Left cardiac atrium (tissue), 4 donors: ENCODE data around the gene YPEL4. TPM values are rescaled to one million over a fixed set of nuclear protein-coding genes. Genes with fewer than 3 reads are reported as not detected.
"Not testable (repeated sequence)": the region's sequence is repeated elsewhere in the genome, so short reads cannot be mapped to it uniquely, and the experiment has no call there.

ENCODE experiments used
- ATAC-seq, 2 donors: fragments of 200-7000 bp; cut with Tn5 transposase; one replicate each; pipeline ENCODE4 v1.9.1; 2020; ENCODE audit warnings: mild to moderate bottlenecking in 2 of 2, moderate library complexity in 2 of 2
- DNase-seq: peaks from one replicate; pipeline ENCODE4 v3.0.0-alpha.2; 2020
- intact Hi-C, 2 donors: fragments of 100-400 bp; cut with DNase I; formaldehyde crosslinking; loops; one replicate each; pipeline versions ENCODE4 v1.14.1 to v1.15.1; 2022 to 2023
- total RNA-seq, 2 donors: library from RNA; stranded (reverse); fragmentation: NEBNext Ultra II Directional; extraction: Animal tissue kit (Norgen Biotek cat#: 25700); gene quantifications; one replicate each; pipeline ENCODE4 v1.2.1, GENCODE V29; 2021
- donor health status: DM: no; HTN: yes; CAD: no.
- donor health status: DM: no; HTN: yes; CAD: no; lungs with severe emphysema.
- donor health status: DM: yes; HTN: yes; CAD: no.
- donor health status: Dilated cardiomyopathy.

Gene YPEL4
- total RNA-seq, 2 donors from 2014 or later = 0.47 to 1.1 TPM

- DNase-seq (no peak), ATAC-seq (no peak)
- intact Hi-C loops = no loop called here
Observed at GRCh38 chr11:57652662-57653061, 3.0 kb upstream of the YPEL4 start.

- intact Hi-C loops, ATAC-seq, DNase-seq: not testable (repeated sequence)
Observed at GRCh38 chr11:57652230-57652629, 2.5 kb upstream of the YPEL4 start.

GRCh38 chr11:57651408-57651807 is 1.7 kb upstream of the YPEL4 start:
- intact Hi-C loops = no loop called here
- no peak for DNase-seq
- no peak for ATAC-seq

- intact Hi-C loops = no loop called here
- DNase-seq (no peak), ATAC-seq (no peak)
Observed at GRCh38 chr11:57650739-57651090, 1.0 kb upstream of the YPEL4 start.

- ATAC-seq = peak in 1 of 2 donors; percentile 4
- intact Hi-C loops = loop anchor here in 1 of 2 donors (10.0 kb wide), 2 partner anchors 184 to 866 kb away; partner anchors contain the start of gene RTN4RL2
- DNase-seq = no peak
Observed at GRCh38 chr11:57648801-57649735, 644 bp downstream of the YPEL4 start.

GRCh38 chr11:57647960-57648800 is 1.5 kb downstream of the YPEL4 start:
- DNase-seq (no peak), ATAC-seq (no peak)
- intact Hi-C loops = loop anchor here in 1 of 2 donors (10.0 kb wide), 2 partner anchors 183 to 867 kb away; partner anchors contain the start of gene RTN4RL2

GRCh38 chr11:57647372-57647771 is 2.3 kb downstream of the YPEL4 start:
- intact Hi-C loops = loop anchor here in 1 of 2 donors (10.0 kb wide), 2 partner anchors 183 to 867 kb away; partner anchors contain the start of gene RTN4RL2
- ATAC-seq (no peak), DNase-seq (no peak)

- no peak for DNase-seq
- ATAC-seq = no peak
- intact Hi-C loops = loop anchor here in 1 of 2 donors (10.0 kb wide), 2 partner anchors 182 to 868 kb away; partner anchors contain the start of gene RTN4RL2
Observed at GRCh38 chr11:57646799-57647303, 2.9 kb downstream of the YPEL4 start.

- DNase-seq = no peak
- no peak for ATAC-seq
- intact Hi-C loops = loop anchor here in 1 of 2 donors (10.0 kb wide), 2 partner anchors 181 to 869 kb away; partner anchors contain the start of gene RTN4RL2
Observed at GRCh38 chr11:57646194-57646798, 3.4 kb downstream of the YPEL4 start.

GRCh38 chr11:57645689-57646085 is 4.0 kb downstream of the YPEL4 start:
- ATAC-seq = peak in 1 of 2 donors; percentile 2
- peak; percentile 43 for DNase-seq
- intact Hi-C loops = loop anchor here in 1 of 2 donors (10.0 kb wide), 2 partner anchors 181 to 869 kb away; partner anchors contain the start of gene RTN4RL2

GRCh38 chr11:57644748-57645688 is 4.7 kb downstream of the YPEL4 start:
- intact Hi-C loops = loop anchor here (5.0 to 10.0 kb wide), 4 partner anchors 78 to 870 kb away; partner anchors contain the start of genes RTN4RL2 (in 1 of the 2) and UBE2L6 (in 1 of the 2)
- DNase-seq (peak; percentile 75), ATAC-seq (peak; percentile 72 to 76)

- ATAC-seq (no peak), DNase-seq (no peak)
- intact Hi-C loops = loop anchor here (5.0 to 10.0 kb wide), 4 partner anchors 77 to 871 kb away; partner anchors contain the start of genes RTN4RL2 (in 1 of the 2) and UBE2L6 (in 1 of the 2)
Observed at GRCh38 chr11:57643802-57644201, 5.9 kb downstream of the YPEL4 start.

- DNase-seq (peak; percentile 32), ATAC-seq (peak in 1 of 2 donors; percentile 12)
- intact Hi-C loops = loop anchor here (2.0 to 10.0 kb wide), 6 partner anchors 72 to 874 kb away; partner anchors contain the start of genes RTN4RL2 (in 1 of the 2) and UBE2L6 (in 1 of the 2)
Observed at GRCh38 chr11:57641011-57641807, 8.5 kb downstream of the YPEL4 start.

GRCh38 chr11:57640068-57640800 is 9.5 kb downstream of the YPEL4 start:
- ATAC-seq (no peak), DNase-seq (no peak)
- intact Hi-C loops = loop anchor here (2.0 to 10.0 kb wide), 6 partner anchors 71 to 875 kb away; partner anchors contain the start of genes RTN4RL2 (in 1 of the 2) and UBE2L6 (in 1 of the 2)

GRCh38 chr11:57639321-57640067 is 10.2 kb downstream of the YPEL4 start:
- ATAC-seq = no peak
- DNase-seq = no peak
- intact Hi-C loops = loop anchor here (2.0 to 10.0 kb wide), 6 partner anchors 71 to 875 kb away; partner anchors contain the start of genes RTN4RL2 (in 1 of the 2) and UBE2L6 (in 1 of the 2)
